Measurements from ENCODE around the gene PITPNM2.

PITPNM2 gene

GRCh38 chr12:123150744-123151456, at the start of gene PITPNM2:
TSS of gene PITPNM2 (minus strand) at chr12:123151090. CDS start at chr12:123034590, 116,500 bp downstream.
- peak; percentile 25 to 27 for DNase-seq

- DNase-seq: no peak
Measured at GRCh38 chr12:123200414-123200813, 49.5 kb upstream of the PITPNM2 start.

DNA sequence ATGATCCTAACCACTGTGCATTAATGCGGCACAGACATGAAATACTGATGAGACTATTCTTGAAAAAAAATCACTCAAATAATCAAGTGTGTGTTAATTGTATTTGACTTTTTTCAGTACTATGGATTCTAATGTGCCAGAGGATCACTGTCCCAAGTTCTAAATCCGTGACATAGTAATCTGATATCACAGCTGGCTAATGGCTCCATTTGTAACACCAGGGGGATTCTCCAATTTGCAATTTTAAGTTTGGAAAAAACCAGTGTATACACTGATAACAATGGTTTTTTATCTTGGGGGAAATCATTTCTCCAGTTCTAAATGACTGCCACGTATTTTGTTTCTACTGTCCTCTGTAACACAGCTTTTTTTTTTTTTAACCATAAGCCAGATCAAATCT, 49.0 kb upstream of the PITPNM2 start:
- DNase-seq: no peak

- no peak for DNase-seq
Measured at GRCh38 chr12:123187637-123188036, 36.7 kb upstream of the PITPNM2 start.

GRCh38 chr12:123180171-123180570, 29.3 kb upstream of the PITPNM2 start:
- DNase-seq: no peak

GRCh38 chr12:123171967-123172366, 21.1 kb upstream of the PITPNM2 start:
- DNase-seq: no peak

GRCh38 chr12:123167329-123167728, 16.4 kb upstream of the PITPNM2 start:
- DNase-seq: no peak

- no peak for DNase-seq
Measured at GRCh38 chr12:123165537-123165936, 14.6 kb upstream of the PITPNM2 start.

- DNase-seq: no peak
Measured at GRCh38 chr12:123164710-123165261, 13.9 kb upstream of the PITPNM2 start.

DNA sequence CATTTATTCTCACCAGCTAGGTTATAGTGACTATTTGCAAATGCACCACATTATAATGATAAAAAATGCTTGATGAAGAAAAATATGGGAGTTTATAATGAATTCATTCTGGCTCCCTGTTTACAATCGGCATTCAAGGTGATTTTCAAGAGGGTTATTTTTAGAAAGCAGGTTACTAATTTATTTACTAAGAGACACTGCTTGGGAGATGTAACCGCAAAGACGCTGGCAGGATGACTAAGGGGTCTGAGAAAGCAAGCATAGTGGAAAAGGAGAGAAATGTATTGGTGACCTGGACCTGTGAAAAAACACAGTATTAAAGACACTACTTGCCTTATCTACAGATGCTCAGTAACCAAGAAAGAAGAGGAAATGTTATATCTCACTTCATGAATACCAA, 13.3 kb upstream of the PITPNM2 start:
- DNase-seq: no peak

DNA sequence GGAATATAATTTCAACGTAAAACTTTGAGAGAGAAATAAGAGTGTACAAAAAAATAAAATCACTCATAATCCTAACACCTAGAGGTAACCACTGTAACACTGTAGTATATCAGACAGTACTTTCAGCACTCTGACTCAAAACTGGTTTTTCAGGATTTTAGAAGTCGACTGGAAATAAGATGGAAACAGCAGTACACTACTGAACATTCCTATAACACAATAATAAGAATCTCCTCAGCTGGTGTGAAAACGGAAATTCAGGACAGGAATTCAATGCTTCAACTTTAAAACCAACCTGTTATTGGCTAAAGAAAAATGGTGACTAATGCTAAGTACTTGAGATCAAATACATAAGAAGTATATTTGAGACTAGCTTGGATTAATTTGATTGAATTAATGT, 12.3 kb upstream of the PITPNM2 start:
- no peak for DNase-seq

GRCh38 chr12:123160801-123161487, 10.1 kb upstream of the PITPNM2 start:
- no peak for DNase-seq

DNA sequence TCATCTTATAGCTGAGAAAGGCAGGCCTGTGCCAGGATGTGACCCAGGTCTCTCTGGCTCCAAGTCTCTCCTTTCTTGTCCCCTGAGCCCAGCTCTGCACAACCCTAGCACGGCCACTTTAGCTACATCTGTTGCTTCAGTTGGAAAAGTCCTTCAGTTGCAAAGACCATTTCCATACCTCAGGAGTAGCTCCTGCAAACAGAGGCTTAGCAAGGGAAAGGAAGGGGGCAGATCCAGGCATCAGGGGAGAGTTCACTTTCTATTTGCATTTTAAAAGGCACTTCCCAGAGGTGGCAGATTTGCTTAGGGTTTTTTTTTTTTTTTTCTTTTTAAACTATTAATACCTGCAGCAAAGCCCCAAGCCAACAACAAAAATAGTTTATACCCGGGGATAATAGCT, 3.0 kb upstream of the PITPNM2 start:
- no peak for DNase-seq

GRCh38 chr12:123152833-123153232, 1.9 kb upstream of the PITPNM2 start:
- no peak for DNase-seq

GRCh38 chr12:123151457-123152454, 866 bp upstream of the PITPNM2 start:
- DNase-seq: peak in 1 of 2 experiments; percentile 22

- no peak for DNase-seq
Measured at GRCh38 chr12:123150275-123150743, 581 bp downstream of the PITPNM2 start.

GRCh38 chr12:123149501-123150274, 1.2 kb downstream of the PITPNM2 start:
- DNase-seq: no peak

DNA sequence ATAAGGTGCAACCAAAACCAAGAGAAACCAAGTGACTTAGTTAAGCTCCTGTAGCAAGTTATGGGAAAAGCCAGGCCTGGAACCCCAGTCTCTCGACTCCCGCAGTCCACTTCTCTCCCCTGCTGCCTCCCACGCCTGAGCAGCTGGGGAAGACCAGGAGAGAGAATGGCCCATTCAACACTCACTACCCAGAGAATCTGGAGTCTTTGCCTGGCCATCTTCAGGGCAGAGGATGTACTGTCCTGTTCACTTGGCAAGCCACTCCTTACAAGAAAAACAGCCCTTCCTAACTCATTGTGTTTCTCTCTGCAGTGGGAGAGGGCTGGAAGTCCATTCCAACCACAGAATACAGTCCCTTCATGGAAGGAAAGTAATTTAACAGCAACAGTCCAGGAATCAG, 1.8 kb downstream of the PITPNM2 start:
- DNase-seq: no peak

DNA sequence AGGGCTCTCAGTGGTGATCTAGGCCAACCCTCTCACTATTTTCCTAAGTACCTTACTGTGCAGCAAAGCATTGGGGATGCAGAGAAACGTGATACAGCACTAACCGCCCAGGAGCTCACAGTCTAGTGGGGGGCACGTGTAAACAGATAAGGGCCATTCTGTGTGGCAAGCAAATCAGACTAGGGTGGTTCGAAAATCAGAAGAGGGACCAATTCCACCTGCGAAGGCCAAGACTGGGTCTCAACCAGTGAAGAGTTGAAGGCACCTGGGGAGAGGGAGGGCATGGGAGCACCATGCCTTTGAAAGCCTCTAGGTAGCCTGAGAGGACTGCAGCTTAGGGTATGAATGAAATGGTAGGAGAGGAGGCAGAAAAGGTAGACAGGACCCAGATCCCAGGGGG, 2.2 kb downstream of the PITPNM2 start:
- no peak for DNase-seq

DNA sequence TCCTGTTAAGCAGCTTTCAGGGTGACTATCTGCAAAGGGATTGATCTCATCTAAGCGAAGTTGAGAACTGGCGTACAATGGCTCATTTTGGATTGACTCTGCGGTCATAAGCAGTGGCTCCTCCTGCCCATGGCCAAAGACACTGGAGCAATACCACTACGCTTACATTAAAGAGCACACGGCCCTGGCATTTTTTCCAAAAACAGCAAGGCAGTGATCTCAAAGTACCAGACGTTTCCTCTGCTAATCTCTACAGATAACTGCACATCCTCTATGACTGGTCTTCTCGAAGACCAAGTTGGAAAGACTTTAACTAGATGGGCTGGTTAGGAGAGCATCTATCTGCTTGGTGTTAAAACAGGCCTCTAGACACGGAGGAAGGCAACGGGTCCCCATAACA, 2.7 kb downstream of the PITPNM2 start:
- no peak for DNase-seq

DNA sequence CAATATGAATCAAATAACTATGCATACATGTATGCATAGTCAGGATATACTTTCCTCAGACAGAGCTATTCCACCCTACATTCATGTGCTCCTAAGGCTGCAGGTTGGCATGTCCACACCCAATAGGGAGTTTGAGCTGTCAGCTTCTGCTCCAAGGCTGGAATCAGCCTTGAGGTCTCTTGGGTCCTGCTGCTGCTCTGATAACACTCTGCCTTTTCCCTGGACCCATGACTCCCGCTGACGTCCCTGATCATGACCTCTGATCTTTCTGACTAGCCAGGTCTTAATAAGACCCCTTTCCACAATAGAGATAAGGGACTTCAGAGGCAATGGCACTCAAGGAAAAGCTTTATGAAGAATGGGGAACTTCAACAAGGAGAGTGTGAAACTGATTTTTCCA, 5.7 kb downstream of the PITPNM2 start:
- DNase-seq: no peak
